Activated CD8-positive, alpha-beta memory T cell treated with anti-CD3 and anti-CD28 coated beads for 48 hours (primary cell): ENCODE measurements around the gene SMOC1.
A peak's percentile ranks its signal among the peaks of the same experiment; 100 is the strongest.

Experiments used
- DNase-seq, 3 experiments: peaks; one replicate each; pipeline ENCODE4 v3.0.0-alpha.2; 2020; ENCODE audit warnings: low read depth in 2 of 3, low spot score in 2 of 3

The SMOC1 gene

DNA sequence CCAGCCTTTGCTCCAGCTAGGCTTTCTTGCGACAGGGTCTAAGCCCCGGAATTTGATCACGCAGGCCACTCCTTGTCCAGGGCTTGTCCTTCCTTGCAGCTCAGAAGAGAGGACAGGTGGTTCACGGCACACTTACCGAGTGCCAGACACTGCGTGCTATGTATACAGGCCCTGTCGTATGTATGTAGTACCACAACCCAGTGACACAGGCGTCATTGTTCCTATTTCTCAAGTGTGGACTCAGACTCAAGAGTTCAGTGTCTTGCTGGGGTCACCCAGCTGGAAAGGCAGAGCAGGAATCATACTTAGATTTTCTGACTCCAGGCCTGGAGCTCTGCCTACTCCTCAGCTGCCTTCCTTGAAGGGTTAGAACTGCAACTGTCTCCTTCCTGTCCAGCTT lies 153.9 kb downstream of the SMOC1 start:
- no peak for DNase-seq

DNA sequence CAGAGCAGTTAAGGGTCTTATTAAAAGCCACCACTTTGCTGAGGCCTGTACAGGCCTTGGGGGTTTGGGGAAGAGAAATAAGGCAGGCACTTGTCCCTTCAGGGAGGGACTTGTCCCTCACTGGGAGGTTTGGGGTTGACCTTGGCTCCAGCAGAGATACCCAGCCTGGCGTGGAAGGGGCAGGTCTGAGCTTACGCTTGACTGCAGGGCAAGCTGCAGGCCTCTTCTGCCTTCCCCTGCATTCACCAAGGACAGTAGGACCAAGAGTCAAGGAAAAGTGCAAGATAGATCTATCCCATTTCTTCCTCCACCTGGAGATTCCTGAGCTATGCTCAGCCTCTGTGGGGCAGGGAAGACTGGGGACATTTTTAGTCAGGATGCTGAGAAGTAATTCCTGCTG lies 154.3 kb downstream of the SMOC1 start:
- DNase-seq, result no peak

DNA sequence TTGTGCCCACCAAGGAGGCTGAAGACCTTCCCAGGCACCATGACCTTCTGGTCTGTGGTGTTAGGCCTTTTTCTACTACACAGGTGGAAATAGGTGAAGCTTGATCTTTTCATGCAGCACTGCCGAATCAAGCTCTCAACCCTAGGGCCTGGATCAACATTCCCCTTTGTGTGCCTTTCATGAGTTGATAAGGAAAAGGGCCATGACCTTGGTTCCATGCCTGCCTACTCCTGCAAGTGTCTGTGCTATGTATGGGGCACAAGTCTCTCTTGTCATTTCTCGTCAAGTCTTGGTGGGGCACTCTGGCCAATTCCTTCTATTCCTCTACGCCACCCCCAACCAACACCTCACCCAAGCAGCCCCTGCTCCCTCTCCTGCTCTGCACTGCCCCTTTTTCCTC lies 155.0 kb downstream of the SMOC1 start:
- no peak for DNase-seq

DNA sequence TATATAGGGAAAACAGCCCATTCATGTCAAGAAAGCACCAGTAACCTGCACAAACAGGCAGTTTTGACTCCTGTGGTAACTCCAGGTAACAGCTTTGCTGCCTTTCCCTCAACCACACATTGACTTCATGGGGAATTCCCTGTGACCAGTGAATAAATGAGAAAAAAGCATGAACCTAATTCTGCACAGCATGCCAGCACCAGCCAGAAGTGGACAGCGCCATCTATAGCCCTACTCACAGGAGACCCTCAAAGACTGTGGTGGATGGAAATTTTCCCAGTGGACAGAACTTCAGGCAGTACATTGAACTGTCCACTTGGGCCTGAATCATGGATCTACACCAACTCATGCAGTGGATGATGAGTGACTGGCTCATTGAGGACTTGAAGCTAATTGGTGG lies 157.4 kb downstream of the SMOC1 start:
- DNase-seq, result no peak

DNA sequence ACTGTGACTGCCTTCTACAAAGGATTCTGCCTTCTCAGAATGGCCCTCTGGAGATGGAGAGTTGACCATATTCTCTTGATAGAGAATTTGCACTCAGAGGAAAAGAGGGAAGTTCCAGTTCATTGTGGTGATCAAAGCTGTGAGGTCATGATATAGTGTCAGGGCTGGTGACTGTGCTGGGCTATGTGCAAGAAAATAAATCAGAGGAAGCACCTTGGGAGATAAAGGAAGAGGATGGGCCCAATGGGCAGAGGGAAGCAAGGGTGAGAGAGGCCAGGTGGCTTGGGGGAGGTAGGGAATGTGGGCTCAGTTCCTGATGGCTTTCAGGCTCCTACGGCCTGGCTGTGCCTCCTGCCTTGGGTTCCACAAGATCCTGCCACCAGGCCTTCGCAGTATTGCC lies 163.8 kb downstream of the SMOC1 start:
- no peak for DNase-seq

DNA sequence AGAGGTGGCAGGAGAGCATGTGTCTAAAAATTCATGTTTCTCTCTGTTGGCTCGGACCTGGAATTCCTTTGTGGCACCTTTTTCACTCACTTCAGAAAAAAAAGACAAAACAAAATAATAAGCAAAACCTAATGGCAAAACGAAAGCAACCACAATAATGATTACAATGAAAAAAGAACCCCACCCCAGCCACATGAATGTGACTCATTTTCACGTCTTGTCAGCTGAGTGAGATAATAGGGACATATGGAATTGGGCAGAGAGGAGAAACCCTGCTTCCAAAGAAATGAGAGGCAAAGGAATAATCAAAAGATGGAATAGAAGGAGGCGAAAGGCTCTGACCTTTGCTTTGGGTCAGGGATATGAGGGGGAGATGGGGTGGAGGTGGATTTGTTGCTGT lies 166.1 kb downstream of the SMOC1 start:
- no peak for DNase-seq

DNA sequence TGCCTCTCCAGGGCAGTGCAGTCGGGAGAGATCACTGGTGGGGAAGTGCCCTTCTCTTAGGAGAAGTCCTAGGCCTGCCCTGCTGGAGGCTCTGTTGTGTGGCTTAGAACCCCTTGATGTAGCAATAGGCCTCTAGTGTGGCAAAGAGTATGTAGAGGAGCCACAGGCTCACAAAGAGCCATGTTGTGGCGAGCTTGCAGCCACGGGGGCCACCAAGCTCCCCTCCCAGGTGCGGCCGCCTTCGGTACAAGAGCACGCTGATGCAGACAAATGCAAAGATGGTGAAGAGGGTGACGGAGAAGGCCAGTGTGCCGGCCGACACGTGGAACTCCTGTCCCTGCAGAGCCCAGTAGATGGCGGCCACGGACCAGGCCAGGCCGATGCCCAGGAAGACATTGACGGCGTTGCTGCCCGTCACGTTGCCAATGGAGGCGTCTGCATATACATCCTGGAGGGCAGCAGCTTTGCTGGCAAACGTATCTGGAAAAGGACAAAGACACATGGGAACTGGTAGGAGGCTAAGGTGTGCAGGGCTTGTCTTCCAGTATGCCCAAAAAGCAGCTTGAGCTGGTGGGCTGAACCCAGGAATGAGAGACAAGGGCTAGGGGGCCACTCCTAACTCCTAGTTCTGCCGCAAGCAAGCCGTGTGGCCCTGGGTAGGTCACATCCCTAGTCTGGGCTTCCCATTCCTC lies 166.8 kb downstream of the SMOC1 start:
- DNase-seq, result no peak

DNA sequence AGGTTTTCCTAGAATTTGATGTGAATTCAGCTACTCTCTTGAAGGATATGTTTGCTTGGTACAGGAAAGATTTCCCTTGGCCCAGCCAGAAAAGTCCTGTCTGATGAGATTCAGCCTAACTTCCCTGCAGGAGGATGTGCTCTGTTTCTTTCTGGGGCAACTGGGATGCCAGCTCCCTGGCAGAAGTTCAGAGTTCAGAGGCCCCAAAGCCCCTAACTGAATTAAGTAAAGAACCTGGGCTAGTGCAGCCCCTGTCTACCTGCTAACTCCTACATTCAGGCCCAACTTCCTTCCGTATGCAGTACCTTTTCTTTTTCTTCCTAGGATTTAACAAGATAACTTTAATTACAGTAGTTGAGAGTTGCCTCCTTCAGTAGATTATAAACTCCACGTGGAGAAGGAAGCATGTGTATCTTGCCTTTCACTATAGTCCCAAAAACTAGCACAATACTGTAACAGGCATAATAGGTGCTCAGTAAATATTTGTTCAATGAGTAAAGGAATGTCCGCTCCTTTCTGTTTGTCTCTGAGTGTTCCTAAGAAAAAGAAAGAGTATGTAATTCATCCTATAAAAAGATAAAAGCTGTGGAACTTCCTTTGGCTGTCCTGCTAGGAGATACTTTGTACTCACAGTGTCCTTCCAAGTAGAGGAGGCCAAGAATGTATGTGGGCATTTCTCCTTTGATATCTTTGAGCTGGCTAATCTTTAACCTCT lies 168.5 kb downstream of the SMOC1 start:
- DNase-seq, result no peak

DNA sequence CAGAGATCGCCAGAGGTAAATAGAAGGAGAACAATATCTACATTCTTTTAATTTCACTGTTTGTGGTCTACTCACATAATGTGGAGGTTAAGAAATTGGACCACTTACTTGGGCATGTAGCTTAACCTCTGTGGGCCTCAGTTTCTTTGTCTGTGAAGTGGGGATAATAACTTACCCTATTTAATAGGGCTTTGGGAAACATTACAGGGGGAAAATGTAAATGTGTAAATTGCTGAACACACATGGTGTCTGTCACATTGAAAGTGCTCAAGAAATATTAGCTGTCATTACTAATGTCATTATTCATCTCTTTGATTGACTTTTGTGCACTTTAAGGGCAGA lies 169.1 kb downstream of the SMOC1 start:
- DNase-seq, result no peak

DNA sequence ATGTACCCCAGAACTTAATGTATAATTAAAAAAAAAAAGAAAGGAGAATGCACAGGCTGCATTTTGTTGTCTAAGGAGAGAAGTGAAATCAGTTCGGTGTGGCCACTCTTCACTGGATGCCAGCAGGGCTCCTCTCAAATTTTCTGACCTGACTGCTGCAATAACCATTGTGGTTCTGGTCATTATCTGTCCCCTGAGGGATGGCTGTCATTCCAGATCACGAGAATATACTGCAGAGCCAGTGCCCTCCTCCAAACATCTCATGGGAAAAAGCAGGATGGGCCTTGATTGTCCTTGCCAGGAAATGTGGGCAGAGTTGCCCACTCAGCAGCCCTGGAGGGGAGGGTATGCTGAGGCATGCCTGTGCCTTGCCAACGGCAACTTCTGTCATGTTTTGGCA lies 170.4 kb downstream of the SMOC1 start:
- DNase-seq, result no peak

DNA sequence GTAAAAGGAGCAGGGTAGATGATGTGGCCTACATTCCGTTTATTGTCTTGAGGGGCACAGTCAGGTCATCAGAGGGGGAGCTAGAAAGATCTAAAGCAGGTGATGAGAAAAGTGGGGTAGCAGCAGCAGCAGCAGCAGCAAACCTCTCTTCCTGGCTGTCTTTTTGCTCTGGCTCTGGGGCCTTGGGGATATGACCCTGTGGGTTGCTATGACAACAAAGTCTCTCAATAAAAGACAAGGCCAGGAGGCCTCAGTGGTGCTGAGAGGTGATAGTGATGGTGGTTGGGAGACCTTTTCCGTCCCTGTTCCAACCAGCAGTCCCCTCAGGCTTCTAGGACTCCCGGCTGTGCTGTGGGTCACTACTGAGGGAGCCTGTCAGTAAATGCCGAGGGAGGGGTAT lies 170.9 kb downstream of the SMOC1 start:
- no peak for DNase-seq

DNA sequence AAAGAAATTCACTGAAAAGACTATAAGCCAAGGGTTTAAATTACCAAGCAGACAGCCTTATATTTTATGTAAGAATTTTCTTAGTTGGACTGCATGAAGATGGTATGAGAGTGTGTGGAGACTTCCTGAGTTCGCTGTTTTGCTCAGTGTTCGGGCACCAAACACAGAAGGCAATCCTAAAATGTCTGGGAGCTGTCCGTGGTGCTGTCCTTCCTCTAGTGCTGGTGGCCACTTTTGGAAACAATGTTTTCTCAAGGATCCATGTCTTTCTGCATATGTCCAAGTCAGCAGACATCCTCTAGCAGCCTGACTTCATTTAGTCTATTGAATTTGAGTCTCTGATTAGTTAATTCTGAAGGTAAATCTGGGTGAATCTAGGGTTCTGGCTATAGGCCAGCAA lies 173.8 kb downstream of the SMOC1 start:
- no peak for DNase-seq

DNA sequence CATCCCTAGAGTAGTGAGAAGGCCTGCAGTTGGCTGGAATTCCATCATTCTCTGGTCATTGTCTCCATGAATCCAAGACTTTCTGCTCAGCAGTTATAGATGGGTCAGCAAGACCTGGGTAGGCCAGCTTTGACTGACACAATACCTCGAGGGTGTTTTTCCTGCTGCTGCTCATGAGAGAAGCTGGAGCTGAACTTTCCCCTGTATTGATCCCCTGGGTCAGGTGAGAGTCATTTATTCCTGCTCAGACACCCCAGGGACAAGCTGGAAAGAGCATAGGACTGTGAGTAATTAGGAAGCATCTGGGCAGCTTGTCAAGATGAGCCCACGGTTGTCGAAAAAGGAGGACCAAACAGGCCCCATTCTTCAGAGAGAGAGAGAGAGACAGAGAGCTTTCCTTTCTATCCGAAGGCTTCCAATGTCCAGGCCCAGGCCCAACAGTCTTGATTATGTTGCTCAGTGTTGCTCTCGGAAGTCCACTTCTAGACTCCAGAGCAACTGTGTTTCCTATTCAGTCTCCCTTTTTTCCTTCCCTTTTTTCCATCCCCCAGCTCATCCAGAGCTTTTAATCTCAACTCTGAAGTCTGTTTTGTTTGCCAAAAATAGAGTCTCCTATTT lies 178.4 kb downstream of the SMOC1 start:
- DNase-seq, result no peak

DNA sequence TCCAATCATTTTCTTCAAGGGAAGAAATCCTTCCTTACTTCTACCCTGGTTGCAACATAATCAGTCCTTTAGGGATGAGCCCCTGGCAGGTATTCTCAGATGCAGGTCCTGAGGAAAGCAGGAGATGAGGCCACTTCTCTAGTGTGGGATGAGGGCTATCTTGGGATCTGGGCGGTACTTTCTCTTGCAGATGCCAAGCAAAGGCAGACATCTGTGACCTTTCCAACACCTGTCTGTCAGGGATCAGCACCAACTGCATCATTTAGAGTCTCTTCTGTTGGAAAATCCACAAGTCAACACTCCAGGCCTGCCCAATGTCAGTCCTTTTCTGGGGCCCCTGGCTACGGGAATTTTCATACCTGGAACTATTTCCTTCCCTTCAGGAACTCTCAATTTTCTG lies 180.3 kb downstream of the SMOC1 start:
- DNase-seq, result no peak

DNA sequence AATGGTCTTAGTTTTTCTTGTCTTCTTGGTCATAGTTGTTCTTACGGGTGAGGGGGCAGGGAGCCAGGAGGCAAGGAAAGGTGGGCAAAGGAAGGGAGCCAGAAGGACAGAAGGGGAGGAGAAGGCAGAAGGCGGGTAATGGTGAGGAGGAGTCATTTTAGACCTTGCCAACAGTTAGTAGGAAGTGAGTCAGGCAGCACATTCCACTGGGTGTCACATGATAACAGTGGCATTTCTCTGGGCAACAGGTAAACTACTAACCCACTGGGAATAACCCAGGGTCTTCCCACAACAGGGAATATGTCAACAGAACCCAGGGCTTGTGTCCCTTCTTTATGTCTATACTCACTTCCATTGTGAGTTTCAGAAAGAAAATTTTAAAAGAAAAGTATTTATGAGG lies 181.9 kb downstream of the SMOC1 start:
- DNase-seq, result no peak

DNA sequence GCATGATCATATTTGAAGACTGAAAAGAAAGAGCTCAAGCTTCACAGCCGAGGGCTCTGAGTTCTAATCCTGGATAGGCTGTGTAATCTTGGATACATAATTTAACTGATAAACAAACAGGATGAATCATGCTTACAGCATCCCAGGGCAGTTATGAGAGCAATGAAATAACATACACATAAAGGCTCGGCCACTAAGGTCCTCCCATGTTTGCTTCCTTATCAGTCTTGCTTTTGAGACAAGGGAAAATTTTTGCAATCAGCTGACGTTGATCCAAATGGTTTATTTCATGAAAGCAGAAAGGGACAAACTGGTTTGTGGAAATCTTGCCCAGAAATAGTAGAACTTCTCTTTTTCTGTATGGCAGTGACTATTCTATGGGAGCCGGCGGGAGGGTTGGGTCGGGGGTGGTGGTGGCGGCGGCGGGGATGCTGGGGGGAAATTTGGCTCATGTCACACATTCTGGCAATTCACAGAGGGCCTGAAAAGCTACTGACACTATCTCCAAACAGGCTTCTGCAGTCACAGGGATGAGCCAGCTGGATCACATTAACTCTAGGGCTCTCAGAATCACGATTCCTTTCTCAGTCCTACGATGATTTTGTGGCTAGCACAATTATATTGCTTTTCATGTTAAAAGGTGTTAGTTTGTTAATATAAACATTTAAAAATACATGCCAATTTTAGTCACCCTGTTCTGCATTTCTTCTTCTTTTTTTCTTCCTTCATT lies 185.1 kb downstream of the SMOC1 start:
- DNase-seq, result no peak

DNA sequence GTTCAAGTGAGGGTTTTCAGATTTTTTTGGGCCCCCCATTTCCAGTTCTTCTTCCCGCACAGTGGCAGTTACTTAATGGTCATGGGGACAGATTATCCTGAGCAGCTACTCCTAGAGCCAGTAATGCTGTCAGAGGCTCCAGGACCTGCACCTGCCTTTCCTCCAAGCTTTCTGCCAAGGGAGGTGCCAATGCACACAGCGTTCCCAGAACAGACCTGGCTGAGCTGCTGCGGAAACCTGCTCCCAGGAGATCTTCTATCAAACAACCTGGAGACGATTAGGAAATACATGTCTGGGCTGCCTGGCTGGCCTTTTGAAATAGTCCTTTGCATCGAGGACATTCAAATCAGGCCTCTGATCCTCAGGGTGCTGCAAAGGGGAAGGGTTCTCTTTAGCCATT lies 188.6 kb downstream of the SMOC1 start:
- DNase-seq, result no peak

DNA sequence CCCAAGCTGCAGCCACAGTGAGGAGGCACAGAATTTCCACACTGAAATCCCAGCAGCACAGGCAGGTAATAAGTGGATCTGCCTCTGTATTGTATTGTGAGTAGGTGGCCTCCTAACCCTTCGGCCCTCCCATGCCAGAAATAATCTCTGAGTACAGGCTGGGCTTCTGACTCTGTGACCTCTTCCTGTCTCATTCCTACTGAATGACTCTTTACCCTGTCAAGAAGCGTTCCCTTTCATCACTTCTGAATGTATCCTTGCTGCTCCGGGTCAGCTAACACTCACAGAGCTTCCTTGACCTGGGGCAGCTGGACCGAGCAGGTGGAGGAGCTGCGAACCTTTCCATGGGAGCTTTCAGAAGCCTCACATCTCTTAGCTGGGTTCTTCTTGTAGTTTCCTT lies 190.0 kb downstream of the SMOC1 start:
- DNase-seq, result no peak

DNA sequence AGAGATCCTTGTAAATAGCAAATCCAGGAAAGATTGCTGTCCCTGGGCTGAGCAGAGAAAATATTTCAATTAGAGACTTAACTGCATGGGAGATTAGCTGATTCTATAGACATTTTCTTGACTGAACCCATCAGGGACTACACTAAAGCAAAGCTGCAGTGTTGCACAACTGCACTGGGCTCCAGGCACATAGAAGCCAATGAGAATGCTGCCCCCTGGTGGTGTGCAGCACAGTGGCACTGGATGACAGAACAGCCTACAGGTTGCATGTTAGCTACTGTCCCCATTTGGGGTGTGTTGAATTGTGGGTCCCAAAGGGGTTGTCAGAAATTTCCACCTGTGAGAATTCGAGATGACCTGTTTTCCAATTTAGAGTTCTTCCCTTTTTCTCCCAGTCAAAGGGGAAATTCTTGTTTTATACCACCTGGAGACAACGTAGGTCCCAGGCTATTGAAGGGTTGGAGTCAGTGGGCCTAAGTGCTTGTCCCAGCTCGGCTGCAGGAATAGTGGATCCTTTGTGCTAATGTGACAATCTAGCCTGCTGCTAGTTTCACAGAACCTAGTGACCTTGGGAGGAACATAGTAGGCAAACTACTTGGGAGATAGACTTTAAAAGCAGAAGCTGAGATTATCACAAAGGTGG lies 194.8 kb downstream of the SMOC1 start:
- peak; percentile 12 to 45 (median 20) for DNase-seq

DNA sequence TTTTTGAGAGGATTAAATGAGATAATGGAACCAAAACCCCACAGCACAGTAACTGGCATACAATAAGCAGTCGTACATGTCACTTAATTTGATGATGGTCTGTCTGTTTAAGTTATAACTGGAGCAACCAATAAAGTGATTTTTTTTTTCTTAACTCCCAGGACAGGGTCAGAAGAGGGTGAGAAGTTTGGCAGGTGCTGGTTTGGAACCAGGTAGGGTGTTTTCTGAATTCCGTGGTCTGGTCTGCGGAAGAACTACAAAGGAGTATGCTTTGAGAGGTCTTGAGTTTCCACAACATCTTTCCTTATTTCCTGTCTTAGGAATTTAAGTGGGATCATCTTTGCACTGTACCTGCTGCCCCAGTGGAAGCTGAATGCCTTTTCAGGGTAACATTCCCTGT lies 197.8 kb downstream of the SMOC1 start:
- DNase-seq, result no peak

DNA sequence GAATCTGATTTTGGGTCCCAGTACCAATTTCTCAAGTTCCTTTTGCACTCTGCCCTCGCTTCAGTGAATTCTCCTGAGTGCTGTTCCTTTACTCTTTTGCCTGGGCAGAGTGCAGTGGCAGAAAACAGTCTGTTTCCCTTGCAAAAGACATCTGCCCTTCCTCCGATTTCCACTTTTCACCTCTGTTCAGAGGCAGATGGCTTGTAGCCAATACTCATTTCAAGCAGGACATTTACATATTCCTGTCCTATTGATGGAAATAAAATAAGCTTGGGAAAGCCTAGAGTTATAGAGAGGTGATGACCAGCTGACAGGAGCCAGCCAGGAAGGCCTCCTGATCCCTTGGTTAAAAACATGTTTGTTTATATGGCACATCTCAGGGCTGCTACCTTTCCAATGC lies 198.5 kb downstream of the SMOC1 start:
- no peak for DNase-seq

DNA sequence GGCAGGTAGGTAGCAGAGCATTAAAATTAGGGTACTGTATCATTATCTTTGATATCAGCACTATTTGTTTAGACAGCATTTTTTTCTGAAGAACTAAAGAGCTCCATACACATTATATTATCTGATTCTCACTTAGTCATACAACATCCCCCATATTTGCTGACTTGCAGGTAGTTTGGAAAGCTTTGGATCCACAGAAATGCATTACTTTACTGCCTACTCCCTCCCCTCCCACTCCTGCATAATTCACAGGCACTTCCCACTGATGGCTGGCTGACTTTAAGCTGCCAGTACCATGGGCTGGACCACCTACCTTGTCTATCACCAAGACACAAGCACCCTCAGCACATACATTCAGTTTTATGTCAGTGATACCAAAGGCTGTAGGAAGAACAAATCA lies 199.1 kb downstream of the SMOC1 start:
- no peak for DNase-seq
